ENCODE results near the gene TNS1.

DNA sequence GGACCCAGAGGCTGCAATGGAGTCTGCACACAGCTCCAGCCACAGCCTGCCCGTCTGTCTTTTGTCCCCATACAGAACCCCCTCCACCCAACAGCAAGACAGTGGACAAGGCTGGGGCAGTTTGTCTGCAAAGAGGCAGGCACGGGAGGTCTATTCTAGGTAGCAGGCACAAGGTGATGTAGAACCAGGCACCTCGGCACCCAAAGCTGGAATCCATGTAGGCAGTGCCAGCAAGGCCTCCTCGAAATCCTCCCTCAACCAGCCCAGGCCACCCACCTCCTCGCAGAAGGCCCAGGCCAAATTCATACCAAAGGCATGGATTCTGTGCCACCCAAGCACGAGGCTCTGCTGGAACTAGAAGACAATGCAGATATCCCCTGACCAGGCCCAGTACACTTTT, 179.2 kb downstream of the TNS1 start:
- TF ChIP-seq POLR2A (IDR thresholded peaks at IDR 0.05) = no peak
- TF ChIP-seq, protein P1, sequence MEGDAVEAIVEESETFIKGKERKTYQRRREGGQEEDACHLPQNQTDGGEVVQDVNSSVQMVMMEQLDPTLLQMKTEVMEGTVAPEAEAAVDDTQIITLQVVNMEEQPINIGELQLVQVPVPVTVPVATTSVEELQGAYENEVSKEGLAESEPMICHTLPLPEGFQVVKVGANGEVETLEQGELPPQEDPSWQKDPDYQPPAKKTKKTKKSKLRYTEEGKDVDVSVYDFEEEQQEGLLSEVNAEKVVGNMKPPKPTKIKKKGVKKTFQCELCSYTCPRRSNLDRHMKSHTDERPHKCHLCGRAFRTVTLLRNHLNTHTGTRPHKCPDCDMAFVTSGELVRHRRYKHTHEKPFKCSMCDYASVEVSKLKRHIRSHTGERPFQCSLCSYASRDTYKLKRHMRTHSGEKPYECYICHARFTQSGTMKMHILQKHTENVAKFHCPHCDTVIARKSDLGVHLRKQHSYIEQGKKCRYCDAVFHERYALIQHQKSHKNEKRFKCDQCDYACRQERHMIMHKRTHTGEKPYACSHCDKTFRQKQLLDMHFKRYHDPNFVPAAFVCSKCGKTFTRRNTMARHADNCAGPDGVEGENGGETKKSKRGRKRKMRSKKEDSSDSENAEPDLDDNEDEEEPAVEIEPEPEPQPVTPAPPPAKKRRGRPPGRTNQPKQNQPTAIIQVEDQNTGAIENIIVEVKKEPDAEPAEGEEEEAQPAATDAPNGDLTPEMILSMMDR (IDR thresholded peaks at IDR 0.05) = no peak

All from Peyer's patch (tissue), 4 donors.